ENCODE measurements around the gene LAS1L.
"Not testable (repeated sequence)": the region's sequence is repeated elsewhere in the genome, so short reads cannot be mapped to it uniquely, and the experiment has no call there.

LAS1L gene

DNA sequence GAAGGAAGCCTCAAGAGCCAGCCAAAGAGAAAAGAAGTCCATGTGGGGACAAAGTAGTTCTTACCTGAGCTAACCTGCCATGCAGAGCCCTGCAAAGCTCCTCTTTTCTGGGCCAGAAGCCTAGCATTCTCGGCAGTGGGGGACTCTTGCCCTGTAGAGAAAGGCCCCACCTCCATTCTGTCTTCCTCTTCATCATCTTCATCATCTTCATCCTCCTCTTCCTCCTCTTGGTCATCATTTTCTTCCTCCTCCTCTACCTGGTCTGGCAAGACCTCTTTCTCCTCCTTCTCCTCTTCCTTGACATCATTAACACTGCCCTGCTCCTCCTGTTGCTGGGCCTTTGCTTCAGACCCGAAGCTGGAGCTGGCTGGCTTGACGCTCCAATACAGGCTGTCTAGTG lies 16.7 kb downstream of the LAS1L start:
- DNase-seq (ENCODE audit: low spot score): no peak

DNA sequence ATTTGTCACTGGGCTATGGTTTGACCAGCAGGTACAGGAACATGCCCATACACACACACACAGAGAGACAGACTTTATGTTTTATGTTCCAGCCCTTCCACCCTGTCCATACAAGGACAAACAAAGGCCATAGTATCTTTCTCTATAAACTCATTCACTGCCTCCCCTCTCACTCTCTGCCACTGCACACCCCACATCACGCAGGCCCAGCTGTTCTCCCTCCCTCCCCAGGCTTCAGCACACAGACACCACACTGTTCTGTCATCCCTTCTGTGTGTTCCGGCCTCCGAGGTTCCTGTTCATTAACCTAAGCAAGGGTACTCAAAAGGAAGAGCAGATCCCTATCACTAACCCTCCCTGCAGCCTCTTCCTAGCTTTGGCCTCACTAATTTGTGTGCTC lies 17.8 kb downstream of the LAS1L start:
- no peak for DNase-seq (ENCODE audit: low spot score)

DNA sequence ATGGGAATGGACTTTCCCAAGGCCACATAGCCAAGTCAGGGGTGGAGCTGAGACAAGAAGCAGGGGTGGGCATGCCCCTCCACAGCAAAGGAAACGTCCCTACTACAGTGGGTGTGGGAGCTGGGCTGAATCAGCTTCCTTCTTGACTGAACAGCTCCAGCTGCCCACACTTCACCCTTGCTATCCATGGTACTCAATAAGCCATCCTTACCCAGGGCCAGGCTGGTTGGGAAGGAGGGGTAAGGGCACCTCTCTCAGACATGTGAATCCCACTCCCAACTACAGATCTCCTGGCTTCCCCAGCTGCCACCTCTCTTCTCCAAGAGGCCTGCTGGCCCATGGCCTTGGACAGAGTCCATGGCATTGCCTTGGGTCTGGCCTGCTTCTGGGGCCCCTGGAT lies 21.0 kb downstream of the LAS1L start:
- no peak for DNase-seq (ENCODE audit: low spot score)

DNA sequence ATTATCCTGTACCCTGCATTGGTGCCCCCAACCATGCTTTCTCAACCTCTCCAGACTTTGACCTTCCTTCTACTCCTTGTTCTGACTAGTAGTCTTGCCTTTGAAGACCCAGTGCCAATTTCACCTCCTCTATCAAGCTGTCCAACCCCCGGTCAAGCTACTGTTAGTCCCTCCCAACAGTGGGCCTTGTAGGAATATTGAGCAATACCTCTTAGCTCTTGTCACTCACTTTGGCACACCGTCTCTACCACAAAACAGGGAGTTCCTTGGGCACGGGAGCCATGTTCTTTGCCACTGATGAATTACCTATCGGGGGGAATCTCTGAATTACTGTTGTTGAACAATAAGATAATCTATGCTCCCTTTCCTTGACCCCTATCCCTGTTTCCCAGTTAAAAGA lies 25.2 kb downstream of the LAS1L start:
- DNase-seq (ENCODE audit: low spot score): no peak

DNA sequence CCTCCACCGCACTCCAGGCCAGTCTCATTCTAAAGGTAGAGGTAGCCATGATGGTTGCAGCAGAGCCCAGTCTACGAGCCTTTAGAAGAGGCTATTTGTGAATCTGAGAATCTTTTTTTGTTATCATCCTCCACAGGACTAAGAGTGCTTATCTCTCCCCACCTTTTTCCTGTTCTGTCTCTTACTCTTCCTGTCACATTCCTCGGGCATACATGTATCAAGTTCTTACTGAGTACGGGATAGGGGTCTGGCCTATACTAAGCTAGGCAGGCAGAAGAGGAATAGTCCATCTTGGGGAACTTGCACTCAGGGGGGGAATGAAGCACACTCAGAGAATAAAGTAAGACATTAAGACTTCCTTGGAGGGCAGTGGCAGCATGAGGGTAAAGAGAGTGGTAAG lies 25.7 kb downstream of the LAS1L start:
- no peak for DNase-seq (ENCODE audit: low spot score)

DNA sequence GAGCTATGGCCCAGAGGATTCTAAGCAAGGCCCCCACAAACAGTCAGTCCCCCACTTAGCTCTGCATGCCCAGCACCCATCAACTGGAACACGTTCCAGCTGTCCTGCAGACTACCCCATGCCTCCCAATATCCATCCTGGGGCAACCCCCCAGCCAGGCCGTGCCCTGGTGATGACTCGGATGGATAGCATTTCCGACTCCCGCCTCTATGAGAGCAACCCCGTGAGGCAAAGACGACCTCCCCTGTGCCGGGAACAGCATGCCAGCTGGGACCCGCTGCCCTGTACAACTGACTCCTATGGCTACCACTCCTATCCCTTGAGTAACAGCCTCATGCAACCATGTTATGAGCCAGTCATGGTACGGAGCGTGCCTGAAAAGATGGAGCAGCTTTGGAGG lies 32.0 kb downstream of the LAS1L start:
- no peak for DNase-seq (ENCODE audit: low spot score)

DNA sequence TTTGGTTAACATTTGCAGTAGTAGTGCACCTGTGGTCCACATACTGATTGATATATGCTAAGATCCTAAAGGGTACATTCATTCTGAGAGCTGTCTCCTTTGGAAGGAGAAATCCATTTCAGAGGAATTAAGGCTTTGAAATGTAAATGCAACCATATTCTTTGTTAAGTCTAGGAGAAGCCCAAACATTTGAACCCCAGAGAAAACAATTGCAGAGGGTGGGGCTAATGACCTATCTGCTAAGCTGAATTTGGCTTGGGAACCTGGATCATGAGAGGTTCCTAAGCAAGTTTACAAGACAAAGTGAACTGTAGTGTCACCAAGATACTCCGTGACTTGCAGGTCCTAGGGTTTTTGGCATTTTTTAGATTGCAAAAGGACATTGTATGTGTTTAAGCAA lies 41.2 kb downstream of the LAS1L start:
- no peak for DNase-seq (ENCODE audit: low spot score)

DNA sequence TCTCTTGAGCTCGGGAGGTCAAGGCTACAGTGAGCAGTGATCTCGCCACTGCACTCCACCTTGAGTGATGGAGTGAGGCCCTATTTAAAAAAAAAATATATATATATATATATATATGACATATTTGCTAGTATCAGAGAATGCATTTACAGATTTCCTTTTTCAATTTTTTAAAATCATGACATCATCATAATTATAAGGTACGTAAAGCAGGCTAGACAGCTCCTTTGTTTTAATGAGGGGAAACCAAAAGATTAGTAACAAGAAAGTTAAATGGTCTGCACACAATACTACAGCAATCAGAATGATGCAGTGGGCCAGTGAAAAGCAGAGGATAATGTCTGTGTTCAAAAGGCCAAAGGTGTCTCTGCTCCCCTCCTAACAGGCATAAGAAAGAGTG lies 43.0 kb downstream of the LAS1L start:
- no peak for DNase-seq (ENCODE audit: low spot score)

DNA sequence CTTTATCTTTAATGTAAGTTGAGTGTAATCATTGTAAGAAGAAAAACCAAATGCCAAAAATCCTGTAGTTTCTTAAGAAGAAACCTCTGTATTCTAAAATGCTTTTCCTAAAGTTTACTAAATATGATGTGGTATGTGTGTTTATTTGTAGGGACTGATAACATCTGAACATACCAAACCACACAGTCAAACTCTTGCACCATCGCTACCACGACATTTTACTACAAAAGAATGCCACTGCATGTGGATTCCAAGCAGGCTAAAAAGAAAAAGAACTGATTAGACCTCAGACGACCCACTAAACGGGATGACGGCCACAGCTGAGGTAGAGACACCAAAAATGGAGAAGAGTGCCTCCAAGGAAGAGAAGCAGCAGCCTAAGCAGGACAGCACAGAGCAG lies 46.1 kb downstream of the LAS1L start:
- no peak for DNase-seq (ENCODE audit: low spot score)

DNA sequence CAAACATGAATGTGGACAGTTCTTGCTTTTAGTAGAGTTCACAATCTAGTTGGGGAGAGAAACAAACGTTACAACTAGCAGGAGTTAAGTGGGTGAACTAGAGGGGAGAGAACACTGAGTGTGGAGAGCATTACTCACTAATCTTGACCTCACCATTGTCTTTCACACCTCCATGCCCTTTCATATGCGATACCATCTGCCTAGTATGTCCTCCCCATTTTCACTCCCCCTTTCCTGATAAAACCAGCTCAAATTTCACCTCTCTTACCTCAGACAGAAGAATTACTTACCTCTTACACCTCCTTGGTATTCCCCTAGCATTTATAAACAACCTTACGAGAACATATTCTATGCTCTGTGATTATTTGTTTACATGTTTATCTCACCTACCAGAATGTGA lies 53.6 kb downstream of the LAS1L start:
- DNase-seq (ENCODE audit: low spot score): no peak

DNA sequence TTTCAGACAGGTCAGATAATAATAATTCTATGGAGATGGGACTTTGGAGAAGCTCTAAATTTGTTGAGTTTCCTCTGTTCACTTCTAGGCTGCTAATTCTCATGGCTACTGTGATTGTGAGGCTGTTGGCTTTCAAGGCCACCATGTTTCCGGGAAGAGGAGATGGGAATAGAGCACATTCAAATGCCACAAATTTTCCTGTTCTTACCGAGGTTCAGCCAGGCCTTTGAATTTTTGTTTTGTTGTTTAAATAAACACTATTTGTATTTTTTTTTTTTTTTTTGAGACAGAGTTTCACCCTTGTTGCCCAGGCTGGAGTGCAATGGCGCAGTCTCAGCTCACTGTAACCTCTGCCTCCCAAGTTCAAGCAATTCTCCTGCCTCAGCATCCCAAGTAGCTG lies 55.5 kb downstream of the LAS1L start:
- DNase-seq (ENCODE audit: low spot score): not testable (repeated sequence)

DNA sequence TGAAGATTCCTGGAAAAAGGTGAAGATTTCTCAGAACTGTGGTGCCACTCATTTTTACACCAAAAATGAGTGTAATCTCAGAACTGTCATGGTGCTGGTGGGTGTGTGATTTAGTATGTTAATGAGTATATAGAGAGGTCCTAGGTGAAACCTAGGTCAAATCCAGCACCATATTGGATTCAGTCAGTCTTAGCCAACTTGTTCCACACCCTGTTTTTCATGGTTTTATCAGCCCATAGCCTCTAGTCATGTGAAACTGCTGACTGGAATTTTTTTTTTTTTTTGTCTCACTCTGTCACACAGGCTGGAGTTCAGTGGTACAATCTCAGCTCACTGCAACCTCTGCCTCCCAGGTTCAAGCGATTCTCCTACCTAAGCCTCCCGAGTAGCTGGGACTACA lies 58.0 kb downstream of the LAS1L start:
- no peak for DNase-seq (ENCODE audit: low spot score)

DNA sequence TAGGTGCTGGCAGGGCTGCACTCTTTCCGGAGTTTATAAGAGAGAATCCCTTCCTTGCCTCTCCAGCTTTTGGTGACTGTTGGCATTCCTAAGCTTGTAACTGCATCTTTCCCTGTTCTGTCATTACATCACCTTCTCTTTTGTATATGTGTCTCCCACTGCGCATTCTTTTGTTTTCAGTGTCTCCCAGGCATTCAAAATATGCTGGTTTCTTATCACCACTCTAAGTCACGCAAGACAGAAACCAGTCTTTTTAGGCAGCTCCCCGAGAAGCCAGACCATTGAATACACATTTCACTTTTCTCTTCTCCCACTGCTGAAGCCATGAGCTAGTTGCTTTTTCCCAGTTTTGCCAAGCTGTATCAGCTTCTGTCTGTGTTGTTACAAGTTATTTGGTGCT lies 71.0 kb downstream of the LAS1L start:
- no peak for DNase-seq (ENCODE audit: low spot score)

Data from CD4-positive, alpha-beta T cell treated with Interleukin-2 at 100 ng/mL for 4 hours (primary cell).